EL (cell line): ENCODE measurements around the gene MSI2.

Experiments used
- DNase-seq: peaks from one replicate; pipeline ENCODE4 v3.0.0-alpha.2; 2016

Gene MSI2

DNA sequence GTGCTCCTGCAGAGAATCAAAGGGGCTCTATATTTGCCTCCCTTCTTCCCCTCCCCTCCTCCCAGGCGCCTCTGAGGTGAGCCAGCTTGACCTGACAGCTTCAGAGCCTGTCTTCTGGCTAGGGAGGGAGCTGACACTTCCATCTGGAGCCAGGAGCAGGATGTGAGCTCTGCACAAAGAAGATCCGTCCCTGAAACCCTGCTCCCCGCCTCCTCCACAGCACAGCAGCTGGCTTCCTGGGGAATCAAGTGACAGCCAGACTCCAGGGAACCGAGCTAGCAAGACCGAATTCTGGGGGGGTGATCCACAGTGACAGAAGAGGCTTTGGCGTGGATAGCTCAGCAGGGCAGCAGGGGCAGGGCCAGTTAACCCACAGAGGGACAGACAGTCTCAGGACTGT is 451.6 kb downstream of the MSI2 start:
- no peak for DNase-seq

DNA sequence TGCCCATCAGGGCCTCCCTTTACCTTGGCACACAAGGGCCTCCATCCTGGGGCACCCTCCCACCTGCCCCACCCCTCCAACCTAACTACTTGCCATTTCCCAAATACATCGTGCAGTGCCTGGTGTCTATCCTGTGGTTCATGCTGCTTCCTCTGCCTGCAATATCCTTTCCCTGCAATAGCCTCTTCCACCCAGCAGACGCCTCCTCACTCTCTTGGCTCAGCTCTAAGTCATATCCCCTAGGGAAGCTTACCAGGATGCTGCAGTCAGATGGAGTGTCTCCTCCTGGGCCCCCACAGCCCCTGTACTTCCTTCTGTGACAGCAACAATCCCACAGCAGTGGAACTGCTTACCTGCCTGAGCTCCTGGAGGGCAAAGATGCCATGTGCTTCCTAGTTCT is 452.1 kb downstream of the MSI2 start:
- no peak for DNase-seq

GRCh38 chr17:57713140-57713539 is 456.8 kb downstream of the MSI2 start:
- DNase-seq = no peak

- DNase-seq = no peak
These were observed 458.4 kb downstream of the MSI2 start for GRCh38 chr17:57714665-57715180.

- no peak for DNase-seq
These were observed 459.7 kb downstream of the MSI2 start for GRCh38 chr17:57715981-57716380.

GRCh38 chr17:57718878-57719277 is 462.6 kb downstream of the MSI2 start:
- no peak for DNase-seq

DNA sequence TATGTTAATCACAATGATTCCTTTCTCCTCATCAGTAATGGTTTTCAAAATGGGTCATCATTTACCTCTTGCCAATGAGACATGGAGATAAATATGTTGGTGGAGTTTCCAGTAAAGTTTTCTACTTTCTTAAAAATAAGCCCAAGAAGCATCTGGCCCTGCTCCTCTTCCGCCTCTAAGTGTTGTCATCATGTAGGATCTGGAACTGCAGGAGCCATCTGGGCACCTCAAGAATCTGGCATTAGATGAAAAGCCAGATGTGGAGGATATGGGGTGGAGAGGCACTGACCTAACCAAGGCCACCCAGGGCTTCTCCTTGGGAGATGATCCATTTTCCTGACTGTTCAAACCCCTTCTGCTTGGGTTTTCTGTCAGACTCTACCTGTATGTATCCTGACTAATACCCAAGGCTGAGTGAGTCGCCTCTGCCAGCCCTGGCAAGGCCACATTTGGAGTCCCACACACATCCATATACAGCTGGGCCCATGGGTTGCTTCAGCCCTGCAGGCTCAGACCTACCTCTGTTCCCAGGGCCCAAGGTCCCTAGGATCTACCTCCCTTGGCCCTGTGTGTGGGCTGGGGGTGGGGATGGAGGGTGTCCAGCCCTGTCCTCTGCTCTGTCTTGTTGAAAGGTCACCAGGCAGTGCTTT is 464.2 kb downstream of the MSI2 start:
- DNase-seq = no peak

GRCh38 chr17:57721967-57722703 is 465.8 kb downstream of the MSI2 start:
- DNase-seq = no peak

DNA sequence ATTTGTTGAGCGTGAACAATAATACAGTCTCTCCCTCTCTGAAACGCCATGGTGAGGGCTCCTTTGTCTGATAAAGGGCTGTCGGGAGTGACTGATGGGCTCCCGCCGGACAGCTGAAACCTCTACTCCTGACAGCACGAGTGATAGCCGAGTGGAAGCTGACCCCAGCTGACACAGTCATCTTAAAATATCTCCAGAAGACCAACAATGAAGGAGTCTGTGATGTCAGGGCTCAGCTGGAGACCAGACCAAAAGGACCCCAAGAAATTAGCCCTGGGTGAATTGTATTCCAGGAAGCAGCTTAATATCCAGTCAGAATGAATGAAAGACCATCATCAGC is 466.4 kb downstream of the MSI2 start:
- DNase-seq = no peak

DNA sequence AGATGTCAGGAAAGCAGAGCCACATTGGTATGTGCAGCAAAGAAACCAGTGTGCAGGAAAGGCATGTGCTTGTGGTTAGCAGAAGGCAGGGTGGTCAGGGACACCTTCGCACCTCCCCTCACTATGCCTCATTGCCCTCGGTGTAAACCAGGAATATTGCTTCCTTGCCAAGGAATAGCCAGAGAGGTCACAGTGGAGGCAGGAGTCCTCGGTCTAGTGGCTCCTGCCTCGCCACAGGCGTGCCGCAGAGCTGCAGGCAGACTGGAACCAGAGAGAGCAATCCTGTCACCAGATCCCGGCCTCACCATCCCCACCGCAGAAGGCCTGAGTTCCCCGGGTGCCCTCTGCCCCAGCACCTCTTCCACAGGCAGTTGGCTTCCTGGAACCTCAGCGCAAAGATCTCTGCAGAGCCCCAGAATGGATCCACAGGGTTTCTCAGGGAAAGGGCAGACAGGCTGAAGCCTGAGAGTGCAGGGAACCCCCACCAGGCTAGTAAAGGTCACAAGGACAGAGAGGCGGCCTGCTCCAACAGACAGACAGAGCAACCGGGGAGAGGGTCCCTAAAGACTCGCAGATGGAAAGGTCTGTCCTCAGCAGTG is 467.2 kb downstream of the MSI2 start:
- DNase-seq = no peak

DNA sequence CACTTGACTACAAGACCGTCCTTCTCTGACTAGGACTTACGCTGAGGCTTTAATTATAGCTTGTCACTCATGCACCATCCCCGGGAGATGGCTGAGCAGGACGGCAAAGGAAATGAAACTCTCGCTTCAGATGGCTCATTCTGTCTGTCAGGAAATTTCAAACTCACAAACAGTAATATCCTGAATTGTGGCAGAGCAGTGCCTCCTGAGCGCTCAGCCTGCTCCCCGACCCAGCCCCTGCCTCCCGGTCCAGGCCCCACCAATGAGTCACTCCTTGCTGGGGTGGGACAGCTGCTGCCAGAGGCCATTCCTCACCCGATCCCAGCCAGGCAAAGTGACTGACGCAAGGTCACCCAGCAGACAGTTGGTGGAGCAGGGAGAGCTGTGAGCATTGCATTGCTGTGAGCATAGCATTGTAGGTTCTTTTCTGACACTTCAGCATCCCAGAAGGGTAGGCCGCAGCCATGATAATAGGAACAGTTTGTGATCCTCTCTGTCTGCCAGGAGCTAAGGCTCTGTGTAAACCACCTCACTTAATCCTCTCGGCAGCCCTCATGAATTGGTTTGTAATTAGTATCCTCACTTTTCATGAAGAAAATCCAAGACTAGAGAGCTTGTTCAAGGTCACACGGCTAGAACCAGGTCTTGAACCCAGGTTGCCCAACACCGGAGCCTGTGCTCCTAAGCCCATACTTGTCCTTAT is 467.9 kb downstream of the MSI2 start:
- DNase-seq = no peak

DNA sequence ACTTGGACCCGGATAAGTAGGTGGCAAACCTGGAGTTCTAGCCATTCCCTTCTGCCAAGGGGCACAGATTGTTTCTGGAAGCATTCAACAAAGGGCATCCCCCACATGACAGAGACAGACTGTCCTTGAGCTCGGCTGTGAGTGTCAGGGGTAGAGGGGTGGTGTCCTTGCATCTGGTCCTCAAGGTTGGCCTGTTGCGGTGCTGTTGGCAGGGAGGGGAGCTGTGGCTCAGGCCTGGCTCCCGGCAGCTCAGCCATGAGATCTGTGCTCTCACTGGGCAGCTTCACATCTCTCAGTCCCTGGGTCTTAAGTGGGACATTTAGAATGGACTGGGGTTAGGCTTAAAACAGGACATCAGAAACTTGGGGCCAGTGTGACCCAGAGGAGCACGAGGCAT is 468.4 kb downstream of the MSI2 start:
- DNase-seq = no peak

- DNase-seq = no peak
These were observed 470.0 kb downstream of the MSI2 start for GRCh38 chr17:57726213-57726790.

- no peak for DNase-seq
These were observed 470.5 kb downstream of the MSI2 start for GRCh38 chr17:57726838-57727237.

DNA sequence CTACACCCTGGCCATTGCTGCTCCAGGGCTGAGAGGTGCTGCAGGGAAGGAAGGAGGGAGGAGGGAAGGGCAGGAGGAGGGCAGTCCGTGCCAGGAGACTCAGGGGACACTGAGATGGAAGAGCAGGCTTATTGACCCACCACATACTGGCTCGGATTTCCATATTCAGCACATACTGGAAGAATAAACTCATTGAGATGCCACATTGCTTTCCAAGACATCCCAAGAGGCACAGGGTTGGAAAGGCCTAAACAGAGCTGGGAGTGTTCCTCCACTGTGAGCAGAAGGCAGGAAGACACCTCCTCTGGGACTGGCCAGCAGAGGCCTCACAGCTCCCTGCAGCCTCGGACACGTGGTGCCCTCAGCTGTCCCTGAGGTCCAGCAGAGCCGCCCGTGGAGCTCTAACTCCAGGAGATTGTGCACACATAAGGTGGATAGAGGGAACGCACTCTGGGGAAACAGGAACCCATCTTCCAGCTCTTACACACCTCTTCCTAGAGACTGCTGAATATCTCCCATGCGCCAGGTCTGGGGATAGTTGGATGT is 471.4 kb downstream of the MSI2 start:
- DNase-seq = no peak

DNA sequence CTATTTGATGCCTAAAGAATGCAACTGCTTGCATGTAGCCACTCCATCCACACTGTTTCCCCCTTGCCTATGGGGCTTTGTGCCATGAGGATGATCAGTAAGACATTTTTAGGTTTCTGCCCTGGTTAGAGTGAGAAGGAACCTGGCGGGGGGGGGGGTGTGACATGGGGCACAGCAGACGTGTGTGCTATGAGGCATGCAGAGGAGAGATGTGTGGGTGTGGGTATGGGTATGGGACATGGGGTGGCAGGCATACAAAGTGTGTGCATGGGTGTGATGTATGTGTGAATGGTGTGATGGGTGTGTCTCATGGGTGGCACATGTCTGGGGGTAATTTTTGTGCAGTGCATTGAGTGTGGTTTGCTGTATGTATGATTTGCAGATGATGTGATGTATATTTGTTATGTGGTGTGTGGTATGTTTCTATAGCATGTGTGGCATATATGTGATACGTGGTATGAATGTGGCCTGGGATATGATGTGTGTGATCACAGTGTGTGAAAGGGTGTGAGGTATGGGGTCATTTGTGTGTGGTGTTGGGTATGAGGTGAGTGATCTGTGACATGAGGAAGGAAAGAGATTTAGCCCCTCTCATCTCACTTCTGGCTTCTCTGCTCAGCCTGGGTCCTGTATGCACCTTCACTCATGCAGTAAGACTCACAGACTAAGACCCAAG is 473.8 kb downstream of the MSI2 start:
- DNase-seq = no peak

GRCh38 chr17:57732062-57732461 is 475.7 kb downstream of the MSI2 start:
- no peak for DNase-seq

DNA sequence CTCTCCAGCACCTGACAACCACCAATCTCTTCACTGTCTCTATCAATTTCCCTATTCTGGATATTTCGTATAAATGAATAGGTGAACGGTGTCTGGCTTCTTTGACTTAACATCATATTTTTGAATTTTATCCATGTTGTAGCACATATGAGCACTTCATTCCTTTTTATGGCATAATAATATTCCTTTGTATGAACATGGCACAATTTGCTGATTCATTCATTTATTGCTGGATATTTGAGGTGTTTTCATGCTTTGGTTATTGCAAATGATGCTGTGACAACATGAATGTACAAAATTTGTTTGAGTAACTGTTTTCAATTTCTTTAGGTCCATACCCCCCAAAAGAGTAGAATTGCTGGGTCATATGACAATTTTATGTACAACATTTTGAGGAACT is 476.8 kb downstream of the MSI2 start:
- no peak for DNase-seq
